ENCODE data around the gene OR9Q1. TPM values are rescaled to one million over a fixed set of nuclear protein-coding genes. Genes with fewer than 3 reads are reported as not detected.

The OR9Q1 gene
- total RNA-seq, 4 donors from 2014 or later = not detected

- TF ChIP-seq CTCF (IDR thresholded peaks at IDR 0.05) = no peak
- DNase-seq (ENCODE audit: low spot score) = no peak
- ATAC-seq (ENCODE audit: low FRiP score) = no peak
These were observed 20.1 kb upstream of the OR9Q1 start for GRCh38 chr11:58003591-58003990.

- ATAC-seq (ENCODE audit: low FRiP score) = no peak
- no peak for TF ChIP-seq CTCF (IDR thresholded peaks at IDR 0.05)
- DNase-seq (ENCODE audit: low spot score) = no peak
These were observed 19.0 kb upstream of the OR9Q1 start for GRCh38 chr11:58004664-58005063.

GRCh38 chr11:58006940-58007339 lies 16.7 kb upstream of the OR9Q1 start:
- DNase-seq (ENCODE audit: low spot score) = no peak
- no peak for ATAC-seq (ENCODE audit: low FRiP score)
- TF ChIP-seq CTCF (IDR thresholded peaks at IDR 0.05) = no peak

GRCh38 chr11:58011771-58012170 lies 11.9 kb upstream of the OR9Q1 start:
- DNase-seq (ENCODE audit: low spot score) = no peak
- ATAC-seq (ENCODE audit: low FRiP score) = no peak
- no peak for TF ChIP-seq CTCF (IDR thresholded peaks at IDR 0.05)

- TF ChIP-seq CTCF (IDR thresholded peaks at IDR 0.05) = no peak
- DNase-seq (ENCODE audit: low spot score) (no peak), ATAC-seq (ENCODE audit: low FRiP score) (no peak)
These were observed 965 bp downstream of the OR9Q1 start for GRCh38 chr11:58024601-58025091.

GRCh38 chr11:58027341-58027740 lies 3.7 kb downstream of the OR9Q1 start:
- no peak for ATAC-seq (ENCODE audit: low FRiP score)

More at GRCh38 chr11:58027341-58027740, 3.7 kb downstream of the OR9Q1 start:
- no peak for DNase-seq (ENCODE audit: low spot score)
- no peak for TF ChIP-seq CTCF (IDR thresholded peaks at IDR 0.05)
